K562 (cell line): ENCODE results near the gene MLH1. TPM values are rescaled to one million over a fixed set of nuclear protein-coding genes. Genes with fewer than 3 reads are reported as not detected.

Experiments
- ARID1B ChIP-seq: fragments of 450-650 bp; IDR thresholded peaks from 2 replicates; pipeline ENCODE4 v1.6.1; 2016; ENCODE audit warnings: antibody characterized with exemption, mild to moderate bottlenecking, inconsistent platforms
- BCOR ChIP-seq: fragments of 450-650 bp; IDR thresholded peaks from 2 replicates; pipeline ENCODE4 v1.6.1; 2016
- CCAR2 ChIP-seq: fragments of 200-400 bp; formaldehyde crosslinking; IDR thresholded peaks from 2 replicates; pipeline ENCODE4 v1.6.1; 2017; ENCODE audit warnings: mild to moderate bottlenecking, low read depth, low read length
- CREBBP ChIP-seq: IDR thresholded peaks from one replicate; pipeline ENCODE4 v1.6.1; 2012; ENCODE audit warnings: low read depth, mild to moderate bottlenecking, control low read depth, inconsistent platforms, low read length
- ELK3 ChIP-seq: fragments of 450-650 bp; formaldehyde crosslinking; IDR thresholded peaks from 2 replicates; pipeline ENCODE4 v1.4.0; 2020; ENCODE audit warnings: mild to moderate bottlenecking
- EP300 ChIP-seq: IDR thresholded peaks from 2 replicates; pipeline ENCODE4 v1.6.1; 2012; ENCODE audit warnings: low read length, improper control_type of control experiment
- GTF2B ChIP-seq: IDR thresholded peaks from 2 replicates; pipeline ENCODE4 v1.6.1; 2011; ENCODE audit not compliant: insufficient read length; ENCODE audit errors: extremely low read depth
- HDAC3 ChIP-seq: fragments of 450-650 bp; IDR thresholded peaks from 2 replicates; pipeline ENCODE4 v1.6.1; 2018; ENCODE audit warnings: borderline replicate concordance, mild to moderate bottlenecking, moderate library complexity; ENCODE audit not compliant: partially characterized antibody
- HLTF ChIP-seq: fragments of 450-650 bp; IDR thresholded peaks from 2 replicates; pipeline ENCODE4 v1.6.1; 2016
- KHSRP ChIP-seq: fragments of 450-650 bp; IDR thresholded peaks from 2 replicates; pipeline ENCODE4 v1.6.1; 2017
- KLF1 ChIP-seq: fragments of 450-650 bp; IDR thresholded peaks from 2 replicates; pipeline ENCODE4 v1.6.1; 2016; ENCODE audit warnings: missing genetic modification characterization, missing compliant biosample characterization
- MIER1 ChIP-seq: fragments of 450-650 bp; IDR thresholded peaks from 2 replicates; pipeline ENCODE4 v1.6.1; 2016; ENCODE audit warnings: antibody characterized with exemption, mild to moderate bottlenecking, low read depth
- POLR2A ChIP-seq: fragments of 450-650 bp; conservative IDR thresholded peaks from 2 replicates; pipeline ENCODE4 v1.6.1; 2016
- SP2 ChIP-seq: IDR thresholded peaks from 2 replicates; pipeline ENCODE4 v1.6.1; 2011; ENCODE audit warnings: mild to moderate bottlenecking, low read depth, low read length, moderate library complexity; ENCODE audit not compliant: poor library complexity, severe bottlenecking; ENCODE audit errors: extremely low read depth
- ZBTB26 ChIP-seq: fragments of 450-650 bp; formaldehyde crosslinking; IDR thresholded peaks from 2 replicates; pipeline ENCODE4 v1.4.0; 2022; ENCODE audit warnings: missing genetic modification characterization
- ZBTB7A ChIP-seq: IDR thresholded peaks from 2 replicates; pipeline ENCODE4 v1.6.1; 2011; ENCODE audit warnings: low read depth, mild to moderate bottlenecking, low read length, moderate library complexity, borderline replicate concordance; ENCODE audit not compliant: control insufficient read depth
- ZKSCAN1 ChIP-seq: fragments of 150-350 bp; IDR thresholded peaks from 2 replicates; pipeline ENCODE4 v1.6.1; 2016; ENCODE audit warnings: low read depth, low read length
- ZNF124 ChIP-seq: sonication (generic); formaldehyde crosslinking; IDR thresholded peaks from 2 replicates; pipeline ENCODE4 v1.8.1; 2022; ENCODE audit warnings: missing genetic modification reagents
- ZNF282 ChIP-seq: sonication (generic); formaldehyde crosslinking; IDR thresholded peaks from 2 replicates; pipeline ENCODE4 v1.8.1; 2023; ENCODE audit warnings: missing genetic modification reagents
- ZNF384 ChIP-seq: IDR thresholded peaks from 2 replicates; pipeline ENCODE4 v1.6.1; 2012; ENCODE audit warnings: low read depth, low read length, improper control_type of control experiment
- ZNF609 ChIP-seq: sonication (generic); formaldehyde crosslinking; IDR thresholded peaks from 2 replicates; pipeline ENCODE4 v1.8.1; 2023; ENCODE audit warnings: missing genetic modification reagents, mild to moderate bottlenecking, borderline replicate concordance
- polyA plus RNA-seq, 8 experiments: library from polyadenylated mRNA; depleted of rRNA in 4 of 8; stranded (reverse) in 5 of 8; unstranded in 3 of 8; fragments of >200 nt; fragmentation: Nextera tagmentation in 2 of 8; fragmentation: Illumina TruSeq in 1 of 8; extraction: Ambion mirVana in 2 of 8; extraction: Trizol in 1 of 8; gene quantifications; 2 replicates each; pipeline versions ENCODE4 v1.2.1 to v1.2.3, GENCODE V29; 2011 to 2014; ENCODE audit warnings: inconsistent platforms in 1 of 8, missing spikeins in 1 of 8
- total RNA-seq, 7 experiments: library from RNA; depleted of rRNA in 6 of 7; stranded (reverse); fragments of >200 nt in 6 of 7; fragmentation: Illumina TruSeq in 2 of 7; extraction: Trizol in 2 of 7; gene quantifications; 2 replicates each; pipeline versions ENCODE4 v1.2.1 to v1.2.3, GENCODE V29; 2011 to 2021; ENCODE audit warnings: low replicate concordance in 1 of 7

Gene MLH1
- total and polyA plus RNA-seq, 9 of the 15 experiments (the other 6 are each of a cell fraction or from before 2014, with no cell fraction given) = 76.4 to 155 (median 117) TPM

- TF ChIP-seq ZNF282 = no peak
- peak; percentile 99 for TF ChIP-seq KLF1 (tag)
- TF ChIP-seq SP2 = peak; percentile 89
- peak; percentile 74 for TF ChIP-seq EP300
- no peak for TF ChIP-seq CREBBP
- TF ChIP-seq POLR2A = peak; percentile 91
- no peak; the same call in 1 of the 2 replicates for TF ChIP-seq KHSRP
- TF ChIP-seq ZBTB26 = no peak
- TF ChIP-seq GTF2B = no peak
- TF ChIP-seq ZKSCAN1 = no peak
- TF ChIP-seq ZNF609 = 0 out of 2 replicates have a peak, but pooled peaks have one; percentile 86
- TF ChIP-seq MIER1 = no peak
- TF ChIP-seq CCAR2 = no peak
- TF ChIP-seq ELK3 (CRISPR knock-in tag) = 0 out of 2 replicates have a peak, but pooled peaks have one; percentile 11
- no peak for TF ChIP-seq ZNF124
- no peak; the same call in 1 of the 2 replicates for TF ChIP-seq ZBTB7A
- TF ChIP-seq HDAC3 = no peak
- 0 out of 2 replicates have a peak, but pooled peaks have one; percentile 22 for TF ChIP-seq ARID1B
- TF ChIP-seq ZNF384 = no peak
- no peak for TF ChIP-seq HLTF
- peak; percentile 60; the same call in 1 of the 2 replicates for TF ChIP-seq BCOR
Observed at GRCh38 chr3:36993326-36994283, at the start of gene MLH1 (continued).
